Measurements from ENCODE around the gene KLHL13. TPM values are rescaled to one million over a fixed set of nuclear protein-coding genes. Genes with fewer than 3 reads are reported as not detected.

KLHL13 gene
- total RNA-seq, 1 donor from 2014 or later: 10.2 TPM

DNA sequence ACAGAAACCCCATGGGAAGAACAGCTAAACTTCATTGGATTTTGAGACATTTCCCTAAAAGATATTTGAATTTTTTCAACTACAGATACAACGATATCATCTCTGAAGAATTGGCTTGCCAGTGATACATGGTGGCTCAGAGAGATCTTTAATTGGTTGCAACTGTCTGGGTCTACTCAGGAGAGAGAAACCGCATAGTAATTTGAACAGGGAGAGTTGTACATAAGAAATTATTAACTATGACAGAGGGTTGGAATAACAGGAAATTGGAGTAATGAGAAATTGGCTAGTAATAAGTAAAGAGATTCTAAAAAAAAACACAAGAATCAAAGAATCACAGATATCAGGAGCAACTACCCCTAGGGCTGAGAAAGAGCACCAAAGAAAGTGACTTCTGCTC lies 118.4 kb downstream of the KLHL13 start:
- Mint-ChIP-seq H3K9me3 (no peaks in the 10 kb centered on the region), H3K27ac (no peak overlapping the region), H3K4me1 (ENCODE audit: unreplicated experiment) (no peaks in the 10 kb centered on the region), H3K4me3 (no peak overlapping the region), H3K36me3 (peaks cover 4% of the 10 kb centered on the region), H3K27me3 (no peaks in the 10 kb centered on the region)
- no peak for TF ChIP-seq CTCF (conservative IDR thresholded peaks at IDR 0.05)
- no peak for DNase-seq (ENCODE audit: extremely low spot score, unreplicated experiment)

DNA sequence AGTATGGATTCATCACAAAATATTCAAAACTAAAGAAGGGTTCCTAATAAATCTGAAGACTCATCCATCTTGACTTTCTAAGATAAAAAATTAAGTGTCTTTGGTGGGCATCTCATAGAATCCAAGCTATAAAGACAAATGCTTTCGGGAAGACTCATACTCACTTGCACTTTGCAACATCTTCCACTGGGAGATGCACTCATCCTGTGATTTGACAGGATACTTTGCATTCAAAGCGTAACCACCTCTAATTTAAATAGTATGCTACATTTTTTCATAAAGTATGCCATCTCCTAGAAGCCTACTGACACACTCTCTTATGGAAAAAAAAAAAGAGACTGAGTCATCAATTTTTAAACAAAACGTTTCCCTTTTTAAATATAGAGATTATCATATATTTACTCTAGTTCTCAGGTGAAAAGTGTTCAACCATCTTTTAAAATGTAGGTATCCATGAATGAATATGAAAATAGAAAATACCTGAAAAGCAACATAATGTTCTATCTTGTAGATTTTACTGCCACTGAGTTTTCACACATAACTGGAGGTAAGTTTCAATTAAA lies 119.6 kb downstream of the KLHL13 start:
- TF ChIP-seq CTCF (conservative IDR thresholded peaks at IDR 0.05): peak; percentile 46
- no peak for DNase-seq (ENCODE audit: extremely low spot score, unreplicated experiment)
- Mint-ChIP-seq H3K27ac (no peak overlapping the region), H3K27me3 (no peaks in the 10 kb centered on the region), H3K4me1 (ENCODE audit: unreplicated experiment) (peaks cover 4% of the 10 kb centered on the region), H3K4me3 (no peak overlapping the region), H3K9me3 (no peaks in the 10 kb centered on the region), H3K36me3 (peaks cover 2% of the 10 kb centered on the region)

DNA sequence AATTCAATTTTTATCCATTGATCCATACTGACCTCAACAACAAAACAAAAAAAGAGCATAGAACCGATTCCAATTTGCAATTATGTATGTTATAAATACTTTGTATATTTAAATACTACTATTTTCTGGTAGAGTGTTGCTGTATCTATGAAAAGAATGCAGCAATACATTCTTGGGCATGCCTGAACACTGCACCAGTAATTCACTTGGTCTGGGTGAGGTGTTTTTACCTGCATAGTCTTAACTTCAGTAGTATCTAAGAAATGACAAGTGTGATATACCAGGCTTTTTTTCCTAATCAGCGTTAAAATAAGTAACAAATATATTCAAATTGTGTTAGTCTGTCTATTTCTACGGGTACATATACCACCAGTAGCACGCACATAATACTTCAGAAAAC lies 120.2 kb downstream of the KLHL13 start:
- Mint-ChIP-seq H3K4me3 (no peak overlapping the region), H3K4me1 (ENCODE audit: unreplicated experiment) (peaks cover 7% of the 10 kb centered on the region), H3K9me3 (no peaks in the 10 kb centered on the region), H3K27me3 (no peaks in the 10 kb centered on the region), H3K27ac (no peak overlapping the region), H3K36me3 (no peaks in the 10 kb centered on the region)
- no peak for DNase-seq (ENCODE audit: extremely low spot score, unreplicated experiment)
- no peak for TF ChIP-seq CTCF (conservative IDR thresholded peaks at IDR 0.05)

DNA sequence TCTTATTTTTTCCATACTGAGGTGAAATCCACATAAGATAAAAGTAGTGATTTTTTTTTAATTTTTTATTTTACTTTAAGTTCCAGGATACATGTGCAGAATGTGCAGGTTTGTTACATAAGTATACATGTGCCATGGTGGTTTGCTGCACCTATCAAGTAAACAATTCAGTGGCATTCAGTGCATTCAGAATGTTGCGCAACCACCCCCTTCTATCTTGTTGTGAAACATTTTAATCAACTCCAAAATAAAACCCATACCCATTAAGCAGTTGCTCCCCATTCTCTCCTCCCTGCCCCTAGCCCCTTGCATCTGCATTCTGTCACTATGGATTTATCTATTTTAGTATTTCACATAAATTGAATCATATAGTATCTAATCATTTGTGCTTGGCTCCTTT lies 121.2 kb downstream of the KLHL13 start:
- Mint-ChIP-seq H3K27me3 (no peaks in the 10 kb centered on the region), H3K27ac (no peak overlapping the region), H3K36me3 (no peaks in the 10 kb centered on the region), H3K4me1 (ENCODE audit: unreplicated experiment) (peaks cover 7% of the 10 kb centered on the region), H3K4me3 (no peak overlapping the region), H3K9me3 (no peaks in the 10 kb centered on the region)
- TF ChIP-seq CTCF (conservative IDR thresholded peaks at IDR 0.05): no peak
- DNase-seq (ENCODE audit: extremely low spot score, unreplicated experiment): no peak

GRCh38 chrX:117992192-117992723 lies 124.4 kb downstream of the KLHL13 start:
- H3K27me3 Mint-ChIP-seq: no peaks in the 10 kb centered on the region
- H3K4me1 Mint-ChIP-seq (ENCODE audit: unreplicated experiment): peaks cover 7% of the 10 kb centered on the region
- DNase-seq (ENCODE audit: extremely low spot score, unreplicated experiment): no peak
- no peaks in the 10 kb centered on the region for H3K9me3 Mint-ChIP-seq
- H3K36me3 Mint-ChIP-seq: no peaks in the 10 kb centered on the region
- no peak overlapping the region for H3K4me3 Mint-ChIP-seq
- no peak for TF ChIP-seq CTCF (conservative IDR thresholded peaks at IDR 0.05)
- H3K27ac Mint-ChIP-seq: peak overlapping the region; percentile 52

All from type B pancreatic cell (in vitro differentiated cells).